Stimulated activated CD4-positive, alpha-beta T cell treated with anti-CD3 and anti-CD28 coated beads, Interleukin-1b, Interleukin-23, amount 100 ng/mL, for 24 hours (primary cell): Measurements from ENCODE around the gene C6orf47.
"Not testable (repeated sequence)": the region's sequence is repeated elsewhere in the genome, so short reads cannot be mapped to it uniquely, and the experiment has no call there.

Experiments used
- DNase-seq, 4 experiments: peaks; one replicate each; pipeline ENCODE4 v3.0.0-alpha.2; 2020; ENCODE audit warnings: low read depth in 4 of 4, low spot score in 1 of 4

C6orf47 gene, protein sequence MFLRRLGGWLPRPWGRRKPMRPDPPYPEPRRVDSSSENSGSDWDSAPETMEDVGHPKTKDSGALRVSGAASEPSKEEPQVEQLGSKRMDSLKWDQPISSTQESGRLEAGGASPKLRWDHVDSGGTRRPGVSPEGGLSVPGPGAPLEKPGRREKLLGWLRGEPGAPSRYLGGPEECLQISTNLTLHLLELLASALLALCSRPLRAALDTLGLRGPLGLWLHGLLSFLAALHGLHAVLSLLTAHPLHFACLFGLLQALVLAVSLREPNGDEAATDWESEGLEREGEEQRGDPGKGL

GRCh38 chr6:31660381-31661261 lies at the start of gene C6orf47:
C6orf47 (minus strand) TSS chr6:31660778; CDS start chr6:31659947, 831 bp downstream.
- peak; percentile 44 to 79 (median 54) for DNase-seq

DNA sequence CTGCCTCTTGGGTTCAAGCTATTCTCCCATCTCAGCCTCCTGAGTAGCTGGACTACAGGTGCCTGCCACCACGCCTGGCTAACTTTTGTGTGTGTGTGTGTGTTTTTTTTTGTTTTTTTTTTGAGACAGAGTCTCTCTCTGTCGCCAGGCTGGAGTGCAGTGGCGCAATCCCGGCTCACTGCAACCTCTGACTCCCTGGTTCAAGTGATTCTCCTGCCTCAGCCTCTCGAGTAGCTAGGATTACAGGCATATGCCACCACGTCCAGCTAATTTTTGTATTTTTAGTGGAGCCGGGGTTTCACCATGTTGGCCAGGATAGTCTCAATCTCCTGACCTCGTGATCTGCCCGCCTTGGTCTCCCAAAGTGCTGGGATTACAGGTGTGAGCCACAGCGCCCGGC lies 48.6 kb upstream of the C6orf47 start:
- not testable (repeated sequence) for DNase-seq

GRCh38 chr6:31708224-31708623 lies 47.6 kb upstream of the C6orf47 start:
- DNase-seq: no peak

GRCh38 chr6:31707701-31708100 lies 47.1 kb upstream of the C6orf47 start:
- no peak for DNase-seq

- DNase-seq: no peak
Measured at GRCh38 chr6:31706599-31706998, 46.0 kb upstream of the C6orf47 start, which contains the start of gene LY6G6F. LY6G6F (plus strand) TSS chr6:31706866; CDS start chr6:31706907, 41 bp downstream.

GRCh38 chr6:31705931-31706330 lies 45.4 kb upstream of the C6orf47 start:
- no peak for DNase-seq

GRCh38 chr6:31702819-31703716 lies 42.5 kb upstream of the C6orf47 start, which contains the start of gene ABHD16A:
ABHD16A (minus strand) TSS chr6:31703324; CDS start chr6:31703281, 43 bp downstream.
- peak; percentile 89 to 98 (median 94) for DNase-seq

DNA sequence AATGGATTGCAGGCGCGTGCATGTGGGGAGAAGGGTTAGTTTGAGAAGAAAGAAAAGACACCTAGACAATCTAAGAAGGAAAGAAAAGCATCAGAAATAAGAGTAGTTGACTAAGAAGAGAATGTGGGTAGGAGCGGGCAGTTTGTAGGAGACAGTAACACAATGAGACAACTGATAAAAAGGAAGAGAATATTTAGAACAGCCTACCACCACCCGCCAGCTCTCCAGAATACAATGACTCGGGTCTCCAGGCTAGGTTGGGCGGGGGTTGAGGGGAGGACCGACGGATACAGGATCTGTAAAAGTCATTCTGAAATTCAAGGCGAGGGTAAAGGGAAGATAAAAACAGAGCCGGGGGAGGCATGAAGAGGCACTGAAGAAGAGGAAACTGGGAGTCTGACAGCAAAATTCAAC lies 41.8 kb upstream of the C6orf47 start:
- peak in 1 of 4 experiments; percentile 24 for DNase-seq

DNA sequence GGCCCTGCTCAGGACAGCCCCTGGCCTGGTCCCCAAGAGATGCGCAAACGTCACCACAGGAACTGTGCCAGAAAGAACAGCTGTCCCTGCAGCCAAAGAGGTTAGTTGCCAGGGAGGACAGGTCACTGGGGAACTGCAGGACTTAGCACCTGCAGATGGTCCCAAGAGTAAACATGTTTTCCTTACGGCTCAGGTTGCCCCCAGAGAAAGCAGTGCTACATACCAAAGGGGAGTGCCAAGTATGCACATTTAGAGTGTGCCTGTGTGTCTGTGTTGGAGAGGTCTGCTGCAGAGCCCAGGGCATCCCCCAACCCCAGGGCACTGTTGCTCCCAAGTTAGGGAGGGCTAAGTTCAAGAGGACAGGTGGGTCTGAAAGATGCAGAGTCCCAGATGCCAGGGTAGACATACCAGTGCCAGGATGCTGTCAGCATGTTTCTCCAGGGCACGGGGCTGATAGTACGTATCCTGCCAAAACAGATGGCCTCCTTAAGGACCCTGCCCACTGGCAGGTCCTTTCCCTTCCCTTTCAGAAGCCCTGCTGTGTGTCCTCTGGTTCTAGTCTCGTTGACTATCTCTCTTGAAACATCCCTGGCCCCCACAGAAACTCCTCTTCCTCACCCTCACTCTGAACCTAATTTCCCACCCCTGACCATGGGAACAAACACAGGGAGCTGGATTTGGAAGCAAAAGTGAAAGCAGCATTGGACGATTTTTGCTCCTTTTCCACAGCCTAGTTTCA lies 41.3 kb upstream of the C6orf47 start:
- no peak for DNase-seq

DNA sequence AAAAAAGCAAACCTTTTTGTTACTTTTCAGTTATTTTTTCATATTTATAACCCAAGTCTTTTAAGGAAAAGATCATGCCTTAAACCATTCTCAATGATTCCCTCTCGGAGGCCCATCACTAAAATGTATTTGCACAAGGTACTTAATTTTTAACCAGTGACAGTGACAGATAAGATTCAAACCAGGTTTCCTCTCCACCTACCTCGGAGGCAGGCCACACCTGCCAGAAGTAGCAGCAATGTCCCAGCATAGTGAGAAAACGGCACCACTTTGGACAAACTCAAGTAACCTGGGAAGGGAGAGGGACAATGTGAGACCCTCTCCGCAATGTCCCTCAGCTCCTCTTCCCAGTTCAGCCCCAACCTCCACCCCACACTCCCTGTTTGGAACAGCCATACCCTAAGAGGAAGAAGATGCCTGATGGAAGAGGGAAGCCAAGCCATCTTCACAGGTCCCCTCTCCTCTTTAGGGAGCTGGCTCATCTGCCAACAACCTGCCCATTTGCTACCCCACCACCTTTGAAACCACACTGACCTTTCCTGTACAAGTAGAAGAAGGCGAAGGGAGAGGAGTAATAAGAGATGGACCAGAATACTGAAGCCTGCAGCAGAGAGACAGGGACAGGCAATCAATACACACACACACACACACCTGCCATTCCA lies 40.3 kb upstream of the C6orf47 start:
- DNase-seq: no peak

DNA sequence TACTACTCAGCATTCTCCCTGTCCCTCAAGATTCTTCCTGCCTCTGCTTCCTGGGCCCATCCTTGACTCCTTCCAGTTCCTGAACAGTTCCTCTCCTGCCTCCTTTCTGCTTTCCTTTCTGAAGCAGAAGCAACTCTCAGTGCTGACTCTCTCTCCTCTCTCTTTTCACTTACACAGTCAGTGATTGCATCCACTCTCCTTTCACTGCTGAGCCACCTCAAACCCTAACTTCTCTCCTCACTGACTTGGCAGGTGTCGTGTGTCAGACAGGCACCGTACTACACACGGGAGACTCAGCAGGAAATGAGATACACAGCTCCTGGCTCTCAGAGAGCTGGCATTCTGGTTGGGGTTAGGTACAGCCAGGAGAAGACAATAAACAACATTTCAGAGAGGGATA lies 37.0 kb upstream of the C6orf47 start:
- no peak for DNase-seq

GRCh38 chr6:31693535-31693934 lies 33.0 kb upstream of the C6orf47 start:
- no peak for DNase-seq

DNA sequence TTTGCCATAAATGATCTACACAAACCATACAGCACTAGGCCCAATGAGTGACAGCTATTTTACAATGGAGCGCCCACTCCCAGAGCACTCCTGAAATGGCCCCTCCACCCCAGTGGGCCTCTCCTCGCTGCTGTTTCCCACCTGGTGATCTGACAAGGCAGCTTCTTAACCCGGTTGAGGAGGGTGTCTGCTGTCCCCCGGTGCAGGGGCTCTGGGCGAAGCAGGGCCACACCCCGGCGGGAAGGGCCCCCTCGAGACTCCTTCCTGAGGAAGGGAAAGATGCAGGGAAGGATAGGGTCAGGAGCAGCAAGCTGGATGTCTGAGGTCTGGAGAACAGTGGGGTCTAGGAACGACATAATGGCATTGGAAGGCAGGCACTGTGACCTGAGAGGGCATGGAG lies 32.3 kb upstream of the C6orf47 start:
- no peak for DNase-seq

DNA sequence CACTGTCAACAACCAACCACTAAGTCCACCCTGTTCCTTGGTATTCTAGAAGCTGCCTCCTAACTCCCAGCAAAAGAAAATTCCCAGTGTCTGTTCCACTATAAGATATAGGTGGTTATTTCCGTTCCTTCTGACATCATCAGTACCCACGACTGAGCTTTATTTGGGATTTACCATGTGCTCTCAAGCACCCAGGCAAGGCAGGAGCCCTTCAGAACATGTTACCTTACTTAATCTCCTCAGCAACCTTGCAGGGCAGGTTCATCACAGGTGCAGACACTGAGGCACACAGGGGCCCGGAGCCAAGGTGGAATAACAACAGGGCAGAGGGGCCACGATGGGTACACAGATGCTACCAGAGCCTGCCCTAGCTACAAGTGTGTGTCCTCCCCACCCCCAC lies 31.8 kb upstream of the C6orf47 start:
- no peak for DNase-seq

GRCh38 chr6:31691564-31692108 lies 31.1 kb upstream of the C6orf47 start:
- no peak for DNase-seq

DNA sequence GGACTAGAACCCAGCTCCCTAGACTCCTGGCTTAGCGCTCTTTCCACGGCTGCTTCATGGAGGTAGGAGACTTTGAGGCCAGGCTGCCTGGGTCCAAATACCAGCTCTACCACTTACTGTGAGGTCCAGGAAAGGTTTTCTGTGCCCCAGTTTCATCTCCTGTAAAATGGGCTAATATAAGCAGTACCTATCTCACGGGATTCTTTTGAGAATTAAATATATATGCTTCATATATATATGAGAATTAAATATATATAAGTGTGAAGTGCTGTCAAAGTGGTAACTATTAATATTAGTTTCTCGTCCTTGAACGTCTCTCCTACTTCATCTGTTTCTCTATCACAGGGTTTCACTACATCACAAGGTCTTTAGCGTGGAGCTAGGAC lies 30.5 kb upstream of the C6orf47 start:
- DNase-seq: no peak

DNA sequence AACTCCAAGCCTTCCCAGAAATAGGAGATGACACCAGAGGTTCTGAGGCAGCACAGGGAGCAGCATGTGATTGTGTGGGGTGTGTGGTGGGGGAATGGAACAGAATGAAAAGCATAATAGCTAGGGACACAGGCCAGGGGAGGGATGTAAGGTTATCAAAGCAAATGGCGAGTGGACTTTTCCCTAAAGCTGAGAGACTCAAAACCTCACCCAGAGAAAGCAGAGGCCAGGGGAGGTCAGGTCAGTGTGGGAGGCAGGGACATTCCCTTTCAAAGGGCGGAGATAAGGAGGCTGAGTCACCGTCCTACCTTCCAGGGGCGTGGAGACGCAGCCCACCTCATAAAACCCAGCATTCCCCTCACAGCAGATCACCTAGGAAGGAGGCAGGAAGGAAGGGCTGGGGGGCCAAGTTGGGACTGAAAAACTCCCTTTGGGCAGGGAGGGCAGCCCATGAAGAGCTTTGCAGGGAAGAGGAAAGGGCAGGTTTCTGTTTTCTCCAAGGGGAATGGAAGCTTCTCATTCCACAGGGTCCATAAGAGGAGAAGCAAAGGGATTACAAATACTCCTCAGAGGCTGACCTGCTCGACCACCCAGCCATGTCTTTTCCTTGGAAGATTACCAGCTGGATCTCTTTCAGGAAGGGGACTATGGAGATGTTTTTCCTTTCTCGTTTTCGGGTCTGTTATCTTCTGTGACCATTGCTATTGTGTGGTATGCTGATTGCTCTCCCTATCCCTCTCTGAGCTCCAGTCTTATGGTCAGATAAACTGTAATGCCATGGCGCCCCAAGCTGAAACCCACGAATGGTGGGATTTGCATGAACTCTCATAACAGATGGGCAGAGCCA lies 29.9 kb upstream of the C6orf47 start:
- no peak for DNase-seq

DNA sequence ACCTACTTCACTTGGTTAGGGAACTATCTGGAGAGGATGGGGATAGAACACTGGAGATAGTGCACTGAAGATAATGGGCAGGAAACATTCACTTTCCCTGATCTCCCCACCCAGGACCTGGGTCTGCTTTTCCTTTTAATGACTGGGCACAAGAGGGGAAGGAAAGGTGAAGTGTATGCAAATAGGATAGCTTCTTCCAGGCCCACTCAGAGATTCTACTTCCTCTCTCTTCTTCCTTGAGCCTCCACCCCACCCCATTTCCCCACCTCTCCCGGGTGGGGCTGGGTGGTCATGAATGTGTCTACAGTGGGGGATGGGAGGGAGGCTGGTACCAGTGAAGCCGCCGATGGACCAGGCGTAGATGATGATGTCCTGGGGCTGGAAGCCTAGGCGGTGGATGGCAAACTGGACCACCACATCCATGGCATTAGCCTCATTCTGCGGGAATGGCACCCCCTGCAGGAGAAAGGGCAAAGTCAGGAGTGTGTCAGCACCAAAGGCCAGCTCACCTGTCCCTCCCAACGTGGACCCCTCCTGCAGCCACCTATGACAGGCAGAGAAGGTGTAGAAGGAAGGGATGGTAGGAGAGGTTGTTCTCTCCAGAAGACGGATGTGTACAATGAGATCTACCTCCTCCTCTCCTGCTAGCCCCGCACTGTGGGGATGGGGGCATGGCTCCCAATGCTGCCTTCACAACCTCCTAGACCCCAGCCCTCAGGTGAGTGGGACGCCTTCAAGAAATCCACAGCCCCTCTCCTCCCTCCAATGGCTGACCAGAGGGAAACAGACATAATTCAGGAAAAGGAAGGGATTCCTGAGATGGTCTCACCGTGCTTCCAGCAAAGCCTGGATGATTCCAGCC lies 28.9 kb upstream of the C6orf47 start:
- no peak for DNase-seq
